Dermis blood vessel endothelial cell (primary cell): ENCODE measurements around the gene USP14. TPM values are rescaled to one million over a fixed set of nuclear protein-coding genes. Genes with fewer than 3 reads are reported as not detected.

Experiments
- DNase-seq: peaks from one replicate; pipeline ENCODE4 v3.0.0; 2010
- total RNA-seq: library from RNA; depleted of rRNA; stranded (reverse); fragments of >200 nt; gene quantifications from 2 replicates; pipeline ENCODE4 v1.2.3, GENCODE V29; 2014

Gene USP14
- total RNA-seq, 1 donor from 2014 or later = 22.0 TPM

- DNase-seq = no peak
These were observed 2.6 kb downstream of the USP14 start for GRCh38 chr18:160831-161570.

- no peak for DNase-seq
These were observed 14.0 kb downstream of the USP14 start for GRCh38 chr18:172361-172760.

GRCh38 chr18:179499-179898, 21.1 kb downstream of the USP14 start:
- DNase-seq = no peak

- DNase-seq = no peak
These were observed 23.4 kb downstream of the USP14 start for GRCh38 chr18:181711-182110.

- DNase-seq = peak; percentile 39
These were observed 25.4 kb downstream of the USP14 start for GRCh38 chr18:183769-184168.

- DNase-seq = no peak
These were observed 30.9 kb downstream of the USP14 start for GRCh38 chr18:189254-189653.

- DNase-seq = no peak
These were observed 33.4 kb downstream of the USP14 start for GRCh38 chr18:191725-192124.

- DNase-seq = no peak
These were observed 34.4 kb downstream of the USP14 start for GRCh38 chr18:192801-193200.

- no peak for DNase-seq
These were observed 37.3 kb downstream of the USP14 start for GRCh38 chr18:195651-196050.

- no peak for DNase-seq
These were observed 40.9 kb downstream of the USP14 start for GRCh38 chr18:199214-199613.

GRCh38 chr18:199768-200167, 41.4 kb downstream of the USP14 start:
- no peak for DNase-seq

- DNase-seq = no peak
These were observed 51.7 kb downstream of the USP14 start for GRCh38 chr18:210075-210474.

- no peak for DNase-seq
These were observed 52.4 kb downstream of the USP14 start for GRCh38 chr18:210733-211132.

GRCh38 chr18:211582-211981, 53.2 kb downstream of the USP14 start:
- DNase-seq = peak; percentile 61

GRCh38 chr18:212780-213179, 54.4 kb downstream of the USP14 start:
- no peak for DNase-seq

- no peak for DNase-seq
These were observed 55.1 kb downstream of the USP14 start for GRCh38 chr18:213505-213904.

GRCh38 chr18:213966-214365, 55.6 kb downstream of the USP14 start:
- DNase-seq = no peak

GRCh38 chr18:215448-216010, 57.2 kb downstream of the USP14 start:
- DNase-seq = no peak

GRCh38 chr18:217532-218336, 59.4 kb downstream of the USP14 start:
- DNase-seq = no peak

- no peak for DNase-seq
These were observed 62.4 kb downstream of the USP14 start for GRCh38 chr18:220708-221107.

GRCh38 chr18:225745-226144, 67.4 kb downstream of the USP14 start:
- no peak for DNase-seq

- no peak for DNase-seq
These were observed 69.0 kb downstream of the USP14 start for GRCh38 chr18:227374-227773.

- DNase-seq = no peak
These were observed 69.5 kb downstream of the USP14 start for GRCh38 chr18:227902-228301.

GRCh38 chr18:228586-228985, 70.2 kb downstream of the USP14 start:
- DNase-seq = no peak
